Activated CD8-positive, alpha-beta memory T cell treated with anti-CD3 and anti-CD28 coated beads, Interleukin-2, amount 10 ng/mL, durations not matched to agents 7 days and 5 days (primary cell): Measurements from ENCODE around the gene INTS3. TPM values are rescaled to one million over a fixed set of nuclear protein-coding genes. Genes with fewer than 3 reads are reported as not detected.

ENCODE experiments used
- microRNA-seq: library from miRNA; unstranded; fragments of <30 nt; microRNA quantifications from one replicate; pipeline ENCODE4 v1.2.0, GENCODE V29; 2022
- total RNA-seq, 2 experiments: library from RNA; stranded (reverse); gene quantifications; one replicate each; pipeline ENCODE4 v1.2.3, GENCODE V29; 2021

INTS3 gene
- total RNA-seq, 2 experiments from 2014 or later: 50.2 to 51.5 TPM

Small RNA genes within 50 kb of the gene (microRNA-seq; reads per million reads assigned to microRNA genes)
- not detected for gene MIR8083

Other genes starting within 250 kb of the INTS3 start
- gene S100A6, start 192.1 kb upstream of the INTS3 start, total RNA-seq: 100 to 1,000 TPM; 386 to 543 TPM
- gene S100A5, start 187.1 kb upstream of the INTS3 start, total RNA-seq: 1 to 10 TPM; 1.6 to 3.0 TPM
- 100 to 1,000 TPM; 898 to 906 TPM for gene S100A4, start 182.2 kb upstream of the INTS3 start, total RNA-seq
- not detected for gene S100A3, start 178.8 kb upstream of the INTS3 start, total RNA-seq
- under 1 TPM; 0.50 to 0.96 TPM for gene S100A2, start 162.2 kb upstream of the INTS3 start, total RNA-seq
- not detected for gene S100A16, start 114.9 kb upstream of the INTS3 start, total RNA-seq
- gene S100A14, start 111.7 kb upstream of the INTS3 start, total RNA-seq: not detected
- 1 to 10 TPM; 6.0 to 7.0 TPM for gene S100A13, start 100.5 kb upstream of the INTS3 start, total RNA-seq
- not detected for gene S100A1, start 99.6 kb upstream of the INTS3 start, total RNA-seq
- gene CHTOP, start 94.0 kb upstream of the INTS3 start, total RNA-seq: 10 to 100 TPM; 83.8 to 89.1 TPM
- 10 to 100 TPM; 30.7 to 34.2 TPM for gene SNAPIN, start 69.3 kb upstream of the INTS3 start, total RNA-seq
- 100 to 1,000 TPM; 193 to 260 TPM for gene ILF2, start 57.1 kb upstream of the INTS3 start, total RNA-seq
- gene NPR1, start 49.4 kb upstream of the INTS3 start, total RNA-seq: under 1 TPM in 1 of 2 experiments, not detected in 1; 0.05 TPM
- 10 to 100 TPM; 39.8 to 43.0 TPM for gene SLC27A3, start 47.4 kb downstream of the INTS3 start, total RNA-seq
- 10 to 100 TPM; 72.5 to 77.9 TPM for gene GATAD2B, start 194.9 kb downstream of the INTS3 start, total RNA-seq
- 100 to 1,000 TPM; 147 to 173 TPM for gene DENND4B, start 218.7 kb downstream of the INTS3 start, total RNA-seq
- 10 to 100 TPM; 86.3 to 98.5 TPM for gene CRTC2, start 230.6 kb downstream of the INTS3 start, total RNA-seq
- 10 to 100 TPM; 38.1 to 48.0 TPM for gene SLC39A1, start 235.5 kb downstream of the INTS3 start, total RNA-seq
- gene CREB3L4, start 239.9 kb downstream of the INTS3 start, total RNA-seq: 1 to 10 TPM; 6.3 to 8.5 TPM
- gene JTB, start 249.6 kb downstream of the INTS3 start, total RNA-seq: 100 to 1,000 TPM; 127 to 156 TPM